Gastrocnemius medialis (tissue), 4 donors: ENCODE measurements around the gene FICD. TPM values are rescaled to one million over a fixed set of nuclear protein-coding genes. Genes with fewer than 3 reads are reported as not detected.

Source experiments
- ATAC-seq, 2 donors: fragments of 150-250 bp; one replicate each; pipeline ENCODE4 v1.9.1; 2016
- DNase-seq, 2 donors: peaks; one replicate each; pipeline ENCODE4 v3.0.0-alpha.2; 2019
- H3K27ac ChIP-seq, 4 donors: fragments of 200-600 bp; sonication (generic); 1 replicate in 1 of 4; 2 replicates in 3 of 4; pipeline ENCODE4 v1.5.1; 2016 to 2018; ENCODE audit warnings: mild to moderate bottlenecking in 2 of 4, moderate library complexity in 1 of 4
- H3K27me3 ChIP-seq, 3 donors: fragments of 200-600 bp; sonication (generic) in 2 of 3; 1 replicate in 1 of 3; 2 replicates in 2 of 3; pipeline versions ENCODE4 v1.5.1 to v1.6.0; 2016 to 2019; ENCODE audit warnings: mild to moderate bottlenecking in 1 of 3, moderate library complexity in 1 of 3
- H3K36me3 ChIP-seq, 2 donors: fragments of 200-600 bp; sonication (generic) in 1 of 2; one replicate each; pipeline ENCODE4 v1.5.1; 2017 to 2018
- H3K4me1 ChIP-seq, 2 donors: fragments of 200-600 bp; sonication (generic) in 1 of 2; one replicate each; pipeline ENCODE4 v1.5.1; 2016 to 2017; ENCODE audit warnings: mild to moderate bottlenecking in 2 of 2
- H3K4me3 ChIP-seq, 4 donors: fragments of 200-600 bp; sonication (generic) in 3 of 4; 1 replicate in 1 of 4; 2 replicates in 3 of 4; pipeline ENCODE4 v1.5.1; 2016 to 2019; ENCODE audit warnings: mild to moderate bottlenecking in 2 of 4
- H3K9me3 ChIP-seq, 3 donors: fragments of 200-600 bp; sonication (generic) in 2 of 3; 1 replicate in 1 of 3; 2 replicates in 2 of 3; pipeline ENCODE4 v1.5.1; 2016 to 2019
- POLR2A ChIP-seq, 2 donors: fragments of 450-650 bp; IDR thresholded peaks; one replicate each; pipeline ENCODE4 v1.6.1; 2017; ENCODE audit warnings: antibody characterized with exemption in 2 of 2, mild to moderate bottlenecking in 2 of 2, moderate library complexity in 2 of 2
- in situ Hi-C, 4 donors: fragments of 200-750 bp; cut with MboI; loops; one replicate each; pipeline versions ENCODE4 v1.15.0 to v1.8.0; 2017; ENCODE audit warnings: low sequenced_read_pairs in 4 of 4
- intact Hi-C: fragments of 100-400 bp; cut with DNase I; formaldehyde crosslinking; loops from one replicate; pipeline ENCODE4 v1.15.1; 2023; ENCODE audit warnings: low total_unique reads
- total RNA-seq, 4 donors: library from RNA; depleted of rRNA; stranded (reverse); fragments of >200 nt; gene quantifications; one replicate each; pipeline versions ENCODE4 v1.1.0 to v1.2.3, GENCODE V29; 2016
- TF ChIP-seq, protein P1 (sequence below), 5 experiments: fragments of 450-650 bp in 3 of 5; fragments of 200-600 bp in 2 of 5; sonication (generic) in 2 of 5; IDR thresholded peaks in 4 of 5; conservative IDR thresholded peaks in 1 of 5; 1 replicate in 4 of 5; 2 replicates in 1 of 5; pipeline ENCODE4 v1.5.1; 2016 to 2019; ENCODE audit warnings: antibody characterized with exemption in 5 of 5, mild to moderate bottlenecking in 3 of 5, moderate library complexity in 3 of 5

The FICD gene
- total RNA-seq, 4 donors from 2014 or later = 3.1 to 4.6 (median 3.6) TPM

DNA sequence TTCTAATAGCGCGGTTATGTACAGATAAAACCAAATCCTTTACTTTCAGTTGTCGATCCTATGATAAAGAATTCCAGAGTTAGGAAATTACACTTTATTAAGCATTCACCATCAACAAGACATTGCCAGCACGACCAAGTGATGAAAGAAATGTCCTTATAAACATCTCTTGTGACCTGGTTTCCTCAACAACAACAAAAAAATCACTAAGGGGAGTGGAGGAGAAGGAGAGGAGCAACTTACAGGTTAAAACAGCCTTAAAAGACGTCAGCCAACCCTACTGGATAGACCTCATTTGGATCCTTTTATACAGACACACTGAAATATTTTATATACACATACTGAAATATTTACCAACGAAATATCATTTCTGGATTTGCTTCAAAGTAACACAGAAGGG, 23.1 kb downstream of the FICD start:
- ATAC-seq (no peak), DNase-seq (no peak)
- Histone ChIP-seq H3K9me3 (no peaks in the 10 kb centered on the region), H3K27ac (no peak overlapping the region), H3K4me1 (peaks cover 0 to 8% of the 10 kb centered on the region in 2 donors), H3K27me3 (no peaks in the 10 kb centered on the region), H3K4me3 (no peak overlapping the region), H3K36me3 (peaks cover 2 to 38% of the 10 kb centered on the region in 2 donors)
- intact Hi-C loops = no loop called here
- in situ Hi-C loops = no loop called here
- TF ChIP-seq, protein P1, sequence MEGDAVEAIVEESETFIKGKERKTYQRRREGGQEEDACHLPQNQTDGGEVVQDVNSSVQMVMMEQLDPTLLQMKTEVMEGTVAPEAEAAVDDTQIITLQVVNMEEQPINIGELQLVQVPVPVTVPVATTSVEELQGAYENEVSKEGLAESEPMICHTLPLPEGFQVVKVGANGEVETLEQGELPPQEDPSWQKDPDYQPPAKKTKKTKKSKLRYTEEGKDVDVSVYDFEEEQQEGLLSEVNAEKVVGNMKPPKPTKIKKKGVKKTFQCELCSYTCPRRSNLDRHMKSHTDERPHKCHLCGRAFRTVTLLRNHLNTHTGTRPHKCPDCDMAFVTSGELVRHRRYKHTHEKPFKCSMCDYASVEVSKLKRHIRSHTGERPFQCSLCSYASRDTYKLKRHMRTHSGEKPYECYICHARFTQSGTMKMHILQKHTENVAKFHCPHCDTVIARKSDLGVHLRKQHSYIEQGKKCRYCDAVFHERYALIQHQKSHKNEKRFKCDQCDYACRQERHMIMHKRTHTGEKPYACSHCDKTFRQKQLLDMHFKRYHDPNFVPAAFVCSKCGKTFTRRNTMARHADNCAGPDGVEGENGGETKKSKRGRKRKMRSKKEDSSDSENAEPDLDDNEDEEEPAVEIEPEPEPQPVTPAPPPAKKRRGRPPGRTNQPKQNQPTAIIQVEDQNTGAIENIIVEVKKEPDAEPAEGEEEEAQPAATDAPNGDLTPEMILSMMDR (IDR thresholded peaks at IDR 0.05 in 4 of 5, conservative IDR thresholded peaks at IDR 0.05 in 1 of 5) = no peak
- no peak for TF ChIP-seq POLR2A (IDR thresholded peaks at IDR 0.05)

DNA sequence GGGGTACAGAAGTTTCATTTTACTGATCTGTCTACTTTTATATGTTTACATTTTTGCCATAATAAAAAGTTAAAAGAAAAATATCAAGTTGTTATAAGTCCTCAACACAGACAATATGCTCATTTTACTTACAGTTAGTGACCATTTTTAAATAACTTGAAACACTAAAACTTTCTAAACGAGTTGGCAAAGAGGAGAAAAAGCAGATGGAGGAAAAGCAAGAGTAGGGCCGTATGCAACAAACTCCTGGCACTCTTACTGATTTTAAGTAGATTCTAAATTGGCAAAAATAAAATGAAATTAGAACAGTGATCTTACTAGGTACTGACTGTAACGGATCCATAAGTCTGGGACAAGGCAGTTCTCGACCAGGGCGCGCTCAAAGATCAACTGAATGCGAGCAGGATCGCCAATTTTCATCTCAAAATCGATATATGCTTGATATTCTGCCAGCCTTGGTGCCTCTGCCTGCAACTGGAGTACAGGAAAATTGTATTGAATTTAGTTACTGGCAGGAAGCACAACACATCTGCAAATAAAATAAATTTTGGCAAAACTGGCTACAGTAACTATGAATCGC, 23.6 kb downstream of the FICD start:
- H3K36me3 ChIP-seq = peaks cover 2 to 39% of the 10 kb centered on the region in 2 donors
- intact Hi-C loops = no loop called here
- H3K9me3 ChIP-seq = no peaks in the 10 kb centered on the region
- no peak overlapping the region for H3K27ac ChIP-seq
- TF ChIP-seq, protein P1 (IDR thresholded peaks at IDR 0.05 in 4 of 5, conservative IDR thresholded peaks at IDR 0.05 in 1 of 5) = no peak
- no peak for TF ChIP-seq POLR2A (IDR thresholded peaks at IDR 0.05)
- peaks cover 0 to 8% of the 10 kb centered on the region in 2 donors for H3K4me1 ChIP-seq
- DNase-seq (no peak), ATAC-seq (no peak)
- in situ Hi-C loops = no loop called here
- no peaks in the 10 kb centered on the region for H3K27me3 ChIP-seq
- H3K4me3 ChIP-seq = no peak overlapping the region

DNA sequence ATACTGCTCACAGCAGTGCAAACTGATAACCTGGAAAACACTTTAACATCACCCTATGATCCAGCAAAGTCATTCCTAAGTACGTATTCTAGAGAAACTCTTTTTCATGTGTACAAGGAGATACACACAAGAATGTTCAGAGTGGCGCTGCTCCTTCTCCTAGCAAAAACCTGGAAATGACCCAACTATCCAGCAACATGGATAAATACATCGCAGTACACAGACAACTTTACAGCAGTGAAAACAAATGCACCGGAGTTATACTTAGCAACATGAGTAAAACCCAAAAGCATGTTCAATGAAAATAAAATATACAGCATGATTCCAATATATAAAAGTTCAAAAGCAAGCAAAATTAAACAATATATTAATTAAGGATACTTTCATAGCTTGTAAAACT, 27.2 kb downstream of the FICD start:
- Histone ChIP-seq H3K27ac (peak overlapping the region; percentile 16 to 43 (median 38)), H3K27me3 (no peaks in the 10 kb centered on the region), H3K4me1 (peaks cover 0 to 8% of the 10 kb centered on the region in 2 donors), H3K4me3 (no peak overlapping the region), H3K9me3 (no peaks in the 10 kb centered on the region), H3K36me3 (peaks cover 0 to 44% of the 10 kb centered on the region in 2 donors)
- DNase-seq = no peak
- intact Hi-C loops (no loop called here), in situ Hi-C loops (no loop called here)
- peak; percentile 20 to 36 for ATAC-seq
- TF ChIP-seq, protein P1 (IDR thresholded peaks at IDR 0.05 in 4 of 5, conservative IDR thresholded peaks at IDR 0.05 in 1 of 5) = no peak
- no peak for TF ChIP-seq POLR2A (IDR thresholded peaks at IDR 0.05)

DNA sequence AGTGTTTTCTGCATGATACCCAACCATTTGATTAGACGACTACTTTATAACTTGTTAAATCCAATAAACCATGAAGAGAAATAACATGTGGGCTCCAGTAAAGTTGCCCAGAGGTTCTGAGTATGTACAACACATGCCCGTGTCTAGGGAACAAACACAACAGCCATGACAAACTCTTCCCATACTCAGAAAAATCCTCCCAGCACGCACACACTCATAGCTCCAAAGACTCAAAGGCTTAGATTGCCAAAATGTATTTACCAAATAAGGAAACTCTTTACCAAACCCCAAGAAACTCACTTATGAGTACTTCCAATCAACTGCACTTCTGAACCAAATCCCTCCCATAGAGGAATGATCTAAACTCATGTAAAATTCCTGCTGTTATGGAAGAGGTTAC, 28.6 kb downstream of the FICD start:
- DNase-seq = no peak
- Histone ChIP-seq H3K27me3 (no peaks in the 10 kb centered on the region), H3K4me1 (peaks cover 0 to 13% of the 10 kb centered on the region in 2 donors), H3K9me3 (no peaks in the 10 kb centered on the region), H3K27ac (no peak overlapping the region), H3K4me3 (no peak overlapping the region), H3K36me3 (peaks cover 0 to 49% of the 10 kb centered on the region in 2 donors)
- in situ Hi-C loops (no loop called here), intact Hi-C loops (no loop called here)
- TF ChIP-seq, protein P1 (IDR thresholded peaks at IDR 0.05 in 4 of 5, conservative IDR thresholded peaks at IDR 0.05 in 1 of 5) = no peak
- no peak for TF ChIP-seq POLR2A (IDR thresholded peaks at IDR 0.05)
- no peak for ATAC-seq

DNA sequence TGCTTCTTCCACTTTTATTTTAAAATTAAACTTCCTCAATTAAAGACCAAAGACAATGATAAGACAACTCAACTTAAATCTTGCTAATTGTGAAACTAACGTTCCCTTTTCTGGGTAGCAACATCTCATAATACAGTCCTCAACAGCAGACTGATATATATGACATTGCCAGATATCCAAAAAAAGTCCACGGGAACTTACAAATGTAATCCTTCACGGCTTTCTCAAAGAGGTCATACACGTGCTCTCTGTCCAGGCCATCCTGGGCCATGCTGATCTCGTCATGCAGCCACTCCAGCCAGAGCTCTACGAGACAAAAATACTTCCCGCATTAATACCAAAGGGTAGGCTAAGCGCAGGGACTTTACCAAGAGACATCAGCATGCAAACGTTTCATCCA, 32.6 kb downstream of the FICD start:
- in situ Hi-C loops = no loop called here
- peak overlapping the region; percentile 5 to 53 (median 28) for H3K27ac ChIP-seq

More for the DNA sequence above, 32.6 kb downstream of the FICD start:
- Histone ChIP-seq H3K4me1 (peaks cover 5 to 8% of the 10 kb centered on the region in 2 donors), H3K27me3 (no peaks in the 10 kb centered on the region), H3K36me3 (peaks cover 0 to 49% of the 10 kb centered on the region in 2 donors), H3K4me3 (no peak overlapping the region), H3K9me3 (no peaks in the 10 kb centered on the region)
- TF ChIP-seq, protein P1 (IDR thresholded peaks at IDR 0.05 in 4 of 5, conservative IDR thresholded peaks at IDR 0.05 in 1 of 5) = no peak
- TF ChIP-seq POLR2A (IDR thresholded peaks at IDR 0.05) = no peak
- DNase-seq (peak in 1 of 2 donors; percentile 47), ATAC-seq (peak; percentile 48 to 84)
- intact Hi-C loops = no loop called here
